Measurements from ENCODE around the gene MAP6.
A peak's percentile ranks its signal among the peaks of the same experiment; 100 is the strongest.
"Not testable (repeated sequence)": the region's sequence is repeated elsewhere in the genome, so short reads cannot be mapped to it uniquely, and the experiment has no call there.

Gene MAP6

GRCh38 chr11:75668451-75669297 is at the start of gene MAP6:
Gene MAP6, minus strand, starts transcription at chr11:75669038. Its CDS starts 669 bp downstream, at chr11:75668369.
- peak; percentile 37 for DNase-seq

DNA sequence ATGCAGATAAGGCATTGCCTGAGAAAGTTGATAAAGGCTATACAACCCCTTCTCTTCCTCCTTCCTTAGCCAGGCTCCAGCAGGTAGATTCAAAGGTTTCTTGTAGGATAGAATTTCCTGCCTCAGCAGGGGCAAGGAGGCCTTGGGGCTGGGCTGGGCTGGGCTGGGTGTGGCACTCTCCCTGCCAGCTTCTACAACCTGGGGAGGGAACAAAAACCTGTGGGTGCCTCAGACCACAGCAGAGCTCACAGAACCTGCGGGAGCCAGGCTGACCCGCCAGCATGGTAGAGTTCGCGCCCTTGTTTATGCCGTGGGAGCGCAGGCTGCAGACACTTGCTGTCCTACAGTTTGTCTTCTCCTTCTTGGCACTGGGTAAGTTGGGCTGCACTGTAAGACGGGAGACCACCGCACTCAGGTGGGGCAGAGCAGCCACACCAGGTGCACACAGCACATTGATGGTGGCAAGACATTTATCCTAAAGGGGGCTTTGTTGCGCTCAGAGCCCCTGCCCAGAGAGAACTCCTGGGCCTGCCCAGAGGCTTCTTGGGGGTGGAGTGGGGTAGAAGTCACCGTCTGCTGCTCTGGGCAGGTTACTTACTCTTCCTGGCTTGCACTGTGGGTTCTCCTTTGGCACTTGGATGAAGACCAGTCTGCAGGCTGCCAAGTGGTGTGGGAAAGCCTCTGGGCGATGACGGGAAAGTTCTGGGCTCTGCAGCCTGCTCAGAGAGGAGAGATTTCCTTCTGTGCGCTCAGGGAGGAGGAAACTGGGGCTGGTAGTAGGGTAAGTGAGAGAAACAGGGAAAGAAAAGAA is 49.0 kb upstream of the MAP6 start, which contains the start of gene MOGAT2:
TSS of gene MOGAT2 (plus strand) at position 231 of the 811 bp plus-strand sequence. CDS start at position 282, 51 bp downstream.
- DNase-seq = no peak

GRCh38 chr11:75716659-75717058 is 47.8 kb upstream of the MAP6 start:
- no peak for DNase-seq

DNA sequence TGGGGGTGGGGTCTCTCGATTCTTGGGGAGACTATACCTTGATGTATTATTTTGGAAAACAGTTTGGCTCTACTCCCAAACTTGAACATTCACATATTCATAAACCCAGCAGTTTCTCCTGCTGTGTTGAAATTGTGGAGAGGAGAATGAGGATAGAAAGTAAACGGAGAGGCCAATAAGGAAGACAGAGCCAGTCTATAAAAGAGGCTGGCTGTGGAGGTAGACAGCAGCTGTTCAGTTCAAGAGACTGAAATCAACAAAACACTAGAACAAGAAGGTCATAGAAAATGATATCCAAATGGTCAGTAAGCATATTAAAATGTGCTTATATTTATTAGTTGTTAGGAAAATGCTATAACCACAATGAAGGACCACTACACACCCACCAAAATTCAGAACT is 46.9 kb upstream of the MAP6 start:
- DNase-seq = no peak

- no peak for DNase-seq
Observed at GRCh38 chr11:75714211-75714610, 45.4 kb upstream of the MAP6 start.

- peak; percentile 23 for DNase-seq
Observed at GRCh38 chr11:75706260-75706729, 37.5 kb upstream of the MAP6 start.

DNA sequence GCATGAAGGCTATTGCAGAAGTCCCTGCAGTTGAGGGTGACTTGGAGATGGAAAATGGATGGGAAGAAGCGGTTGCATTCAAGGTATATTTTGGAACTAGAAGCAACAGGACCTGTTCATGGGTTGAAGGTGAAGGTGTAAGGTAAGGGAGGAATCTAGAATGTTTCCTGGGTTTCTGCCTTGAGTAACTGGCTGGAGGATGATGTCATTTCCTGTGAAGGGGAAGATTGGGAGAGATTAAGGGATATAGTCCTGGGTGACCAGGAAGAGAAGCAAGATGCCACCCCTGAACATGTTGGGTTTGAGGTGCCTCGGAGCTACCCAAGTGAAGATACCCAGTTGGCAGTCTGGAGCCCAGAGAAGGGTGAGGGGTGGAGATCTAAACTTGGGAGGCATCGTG is 36.7 kb upstream of the MAP6 start:
- no peak for DNase-seq

DNA sequence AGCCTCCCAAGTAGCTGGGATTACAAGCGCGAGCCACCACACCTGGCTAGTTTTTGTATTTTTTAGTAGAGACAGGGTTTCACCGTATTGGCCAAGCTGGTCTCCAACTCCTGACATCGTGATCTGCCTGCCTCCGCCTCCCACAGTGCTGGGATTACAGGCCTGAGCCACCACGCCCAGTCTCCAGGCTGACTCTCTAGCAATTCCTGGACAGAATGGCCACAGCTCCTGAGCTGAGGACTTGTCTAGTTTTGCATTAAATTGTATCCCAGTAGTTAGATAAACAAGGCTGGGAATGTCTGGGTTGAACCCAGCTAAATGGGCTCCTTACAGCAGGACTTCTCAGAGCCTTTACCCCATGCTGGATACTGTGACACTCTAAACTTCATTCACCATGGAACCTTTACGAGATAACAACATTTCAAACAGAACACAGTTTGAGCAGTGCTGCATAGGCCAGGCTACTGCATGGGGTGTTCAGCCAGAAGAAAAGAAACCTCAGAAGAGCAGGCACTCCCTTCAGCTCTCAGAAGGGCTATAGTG is 34.9 kb upstream of the MAP6 start:
- DNase-seq = no peak

- no peak for DNase-seq
Observed at GRCh38 chr11:75700940-75701339, 32.1 kb upstream of the MAP6 start.

- no peak for DNase-seq
Observed at GRCh38 chr11:75697906-75698581, 29.2 kb upstream of the MAP6 start.

GRCh38 chr11:75691804-75692203 is 23.0 kb upstream of the MAP6 start:
- DNase-seq = no peak

DNA sequence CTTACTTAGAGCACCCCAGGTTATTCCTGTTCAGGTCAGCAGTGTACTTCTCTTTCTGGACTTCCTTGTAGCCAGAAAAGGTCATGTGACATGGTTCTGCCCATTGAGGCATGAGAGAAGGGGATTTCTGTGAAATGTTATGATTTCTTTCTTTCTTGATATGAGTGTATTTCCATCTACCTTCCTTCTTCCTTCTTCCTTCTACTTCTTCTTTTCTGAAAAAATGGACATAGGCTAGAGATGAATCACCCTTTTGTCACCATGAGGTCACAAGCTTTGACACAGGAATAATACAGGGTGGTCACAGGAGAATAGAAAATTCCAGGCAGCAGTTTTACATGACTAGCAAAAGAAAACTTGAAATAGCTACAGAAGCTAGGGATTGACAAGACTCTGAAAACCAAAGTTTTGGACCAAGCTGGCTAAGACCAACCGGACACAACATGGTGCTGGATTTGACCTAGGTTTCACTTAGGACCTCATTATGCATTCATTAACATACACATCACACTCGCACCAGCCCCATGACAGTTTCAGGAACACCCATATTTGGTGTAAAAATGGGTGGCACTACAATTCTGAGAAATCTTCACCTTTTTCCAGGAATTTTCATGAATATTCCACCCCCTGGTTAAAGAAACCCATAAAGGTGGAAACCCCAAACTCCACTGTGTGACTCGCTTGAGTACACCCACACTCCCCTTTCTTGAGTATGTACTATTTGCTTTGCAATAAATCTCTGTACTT is 21.2 kb upstream of the MAP6 start:
- no peak for DNase-seq

- not testable (repeated sequence) for DNase-seq
Observed at GRCh38 chr11:75683856-75684255, 15.0 kb upstream of the MAP6 start.

- DNase-seq = no peak
Observed at GRCh38 chr11:75679566-75679965, 10.7 kb upstream of the MAP6 start.

DNA sequence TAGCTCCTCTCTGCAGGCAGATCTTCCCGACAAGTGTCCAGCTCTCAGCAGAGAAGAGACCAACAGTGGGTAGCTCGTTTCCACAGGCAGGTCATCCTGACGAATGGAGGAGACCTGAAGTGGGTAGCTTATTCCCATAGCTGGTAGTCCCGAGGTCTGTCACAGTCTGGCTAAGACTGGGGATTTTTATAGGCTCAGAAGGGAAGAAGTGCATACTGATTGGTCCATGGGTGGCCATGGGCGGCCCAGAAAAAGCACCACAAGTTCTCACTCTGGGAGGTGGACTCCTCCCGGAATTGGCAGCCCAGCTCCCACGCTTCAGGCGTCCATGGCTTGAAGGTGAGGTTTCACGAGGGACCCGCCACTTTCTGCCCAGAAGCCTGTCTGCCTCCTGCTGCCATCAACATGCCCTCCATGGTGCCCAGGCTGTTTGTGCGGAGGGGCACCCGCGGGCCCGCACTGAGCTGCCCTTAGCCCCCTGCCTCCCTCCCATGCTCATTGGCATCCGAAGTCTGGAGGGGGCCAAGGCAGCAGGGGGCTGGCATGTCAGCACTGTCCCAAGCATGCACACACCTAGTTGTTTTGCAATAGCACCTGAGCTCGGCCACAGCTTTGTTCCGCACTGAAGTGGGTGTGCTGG is 9.9 kb upstream of the MAP6 start:
- DNase-seq = no peak

- no peak for DNase-seq
Observed at GRCh38 chr11:75677909-75678308, 9.1 kb upstream of the MAP6 start.

DNA sequence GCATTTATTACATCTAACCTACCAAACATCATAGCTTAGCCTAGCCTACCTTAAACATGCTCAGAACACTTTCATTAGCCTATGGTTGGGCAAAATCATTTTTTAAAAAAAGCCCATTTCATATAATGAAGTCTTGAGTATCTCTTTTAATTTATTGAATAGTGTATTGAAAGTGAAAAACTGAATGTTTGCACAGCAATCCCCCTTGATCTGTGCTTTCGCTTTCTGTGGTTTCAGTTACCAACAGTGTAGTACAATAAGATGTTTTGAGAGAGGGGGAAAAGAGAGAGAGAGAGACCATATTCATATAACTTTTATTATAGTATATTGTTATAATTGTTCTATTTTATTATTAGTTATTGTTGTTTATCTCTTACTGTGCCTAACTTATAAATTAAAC is 8.4 kb upstream of the MAP6 start:
- DNase-seq = no peak

DNA sequence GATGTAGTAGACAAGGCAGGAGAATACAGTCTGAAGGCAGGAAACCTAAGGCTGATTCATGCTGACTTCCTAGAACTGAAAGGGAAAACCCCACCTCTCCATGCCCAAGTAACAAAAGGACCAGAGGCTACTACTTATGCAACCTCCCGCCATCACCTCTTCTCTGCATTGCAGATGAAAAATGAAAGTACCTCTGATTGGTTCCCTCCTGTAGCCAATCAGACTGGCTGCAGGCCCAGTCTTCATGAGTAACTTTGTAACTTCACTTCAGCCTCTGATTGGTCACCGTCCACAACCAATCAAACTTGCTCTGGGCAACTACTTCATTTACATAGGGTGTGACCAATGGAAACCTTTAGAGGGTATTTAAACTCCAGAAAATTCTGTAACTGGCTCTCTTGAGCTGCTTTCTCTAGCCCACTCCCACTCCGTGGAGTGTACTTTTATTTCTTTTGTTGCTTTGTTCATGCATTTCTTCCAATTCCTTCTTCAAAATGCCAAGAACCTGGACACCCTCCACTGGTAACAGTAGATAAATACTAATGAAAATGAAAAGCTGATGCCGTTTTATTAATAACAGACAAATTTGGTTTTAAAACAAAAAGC is 5.2 kb upstream of the MAP6 start:
- no peak for DNase-seq

GRCh38 chr11:75667831-75668450 is 897 bp downstream of the MAP6 start:
- DNase-seq = no peak

DNA sequence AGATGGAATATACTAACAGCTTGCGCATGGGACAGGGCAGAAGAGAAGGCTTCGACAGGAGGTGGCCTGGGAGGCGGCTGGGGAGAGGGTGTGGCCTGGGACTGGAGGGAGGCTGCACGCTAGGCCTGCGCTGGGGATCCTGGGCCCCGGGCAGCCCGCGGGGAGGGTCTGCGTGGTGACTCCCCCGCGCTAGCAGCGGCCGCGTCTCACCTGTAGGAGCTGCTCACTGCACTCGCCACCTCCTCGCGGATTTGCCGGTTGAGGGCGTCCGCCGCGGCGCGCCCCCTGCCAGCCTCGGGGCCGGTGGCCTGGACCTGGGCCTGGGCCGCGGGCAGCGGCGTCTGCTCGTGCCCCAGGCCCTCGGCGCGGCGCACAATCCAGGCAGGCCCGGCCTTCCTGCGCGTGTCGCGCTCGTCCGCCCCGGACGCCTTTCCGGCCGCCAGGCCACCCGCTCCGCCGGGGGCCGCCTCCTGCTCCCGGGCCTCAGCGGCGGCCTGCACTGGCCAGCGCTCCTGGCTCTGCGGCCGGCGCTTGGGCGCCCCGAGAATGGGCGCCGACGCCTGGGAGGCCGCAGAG is 1.5 kb downstream of the MAP6 start:
- peak; percentile 18 for DNase-seq
